Right cardiac atrium (tissue), 5 donors: Measurements from ENCODE around the gene KHDRBS2. TPM values are rescaled to one million over a fixed set of nuclear protein-coding genes. Genes with fewer than 3 reads are reported as not detected.
A peak's percentile ranks its signal among the peaks of the same experiment; 100 is the strongest.

Experiments
- ATAC-seq, 2 donors: fragments of 200-7000 bp; cut with Tn5 transposase; one replicate each; pipeline versions ENCODE4 v1.8.0 to v1.9.1; 2020; ENCODE audit warnings: moderate library complexity in 2 of 2, mild to moderate bottlenecking in 1 of 2
- DNase-seq, 3 donors: peaks; one replicate each; pipeline ENCODE4 v3.0.0-alpha.2; 2020
- H3K27ac ChIP-seq: one replicate; pipeline ENCODE4 v1.5.1; 2013; ENCODE audit warnings: mild to moderate bottlenecking, low read length, control low read depth, moderate library complexity
- H3K27me3 ChIP-seq: one replicate; pipeline ENCODE4 v1.6.1; 2013; ENCODE audit not compliant: control insufficient read depth, insufficient read depth
- H3K4me1 ChIP-seq: one replicate; pipeline ENCODE4 v1.6.1; 2013; ENCODE audit warnings: low read length; ENCODE audit not compliant: control insufficient read depth, insufficient read depth
- H3K4me3 ChIP-seq: one replicate; pipeline ENCODE4 v1.5.1; 2013; ENCODE audit warnings: low read length, control low read depth
- H3K9me3 ChIP-seq: one replicate; pipeline ENCODE4 v1.6.1; 2013; ENCODE audit warnings: low read length; ENCODE audit not compliant: control insufficient read depth
- WGBS: extraction: QIAGEN DNeasy Blood & Tissue Kit; methylation state at CpG from one replicate; pipeline ENCODE4 v1.1.7; 2013; 5-methylcytosine and 5-hydroxymethylcytosine counted together
- intact Hi-C, 4 donors: fragments of 100-400 bp; cut with DNase I; formaldehyde crosslinking; loops; one replicate each; pipeline versions ENCODE4 v1.11.0 to v1.14.0; 2022 to 2023
- polyA plus RNA-seq: library from polyadenylated mRNA; stranded (reverse); fragments of 200-250 nt; gene quantifications from one replicate; pipeline ENCODE4 v1.2.3, GENCODE V29; 2013
- total RNA-seq, 4 donors: library from RNA; stranded (reverse); fragmentation: NEBNext Ultra II Directional; extraction: Animal tissue kit (Norgen Biotek cat#: 25700); gene quantifications; one replicate each; pipeline ENCODE4 v1.2.1, GENCODE V29; 2021
- donor health status: healthy with polysubstance abuse.
- donor health status: DM: no; HTN: yes; CAD: no.
- donor health status: DM: no; HTN: no; CAD: no.
- donor health status: DM: no; HTN: yes; CAD: no; lungs with severe emphysema.
- donor health status: DM: yes; HTN: yes; CAD: no.

Gene KHDRBS2
- total and polyA plus RNA-seq, 5 donors: 0.09 to 0.14 (median 0.12) TPM; not detected in 2

DNA sequence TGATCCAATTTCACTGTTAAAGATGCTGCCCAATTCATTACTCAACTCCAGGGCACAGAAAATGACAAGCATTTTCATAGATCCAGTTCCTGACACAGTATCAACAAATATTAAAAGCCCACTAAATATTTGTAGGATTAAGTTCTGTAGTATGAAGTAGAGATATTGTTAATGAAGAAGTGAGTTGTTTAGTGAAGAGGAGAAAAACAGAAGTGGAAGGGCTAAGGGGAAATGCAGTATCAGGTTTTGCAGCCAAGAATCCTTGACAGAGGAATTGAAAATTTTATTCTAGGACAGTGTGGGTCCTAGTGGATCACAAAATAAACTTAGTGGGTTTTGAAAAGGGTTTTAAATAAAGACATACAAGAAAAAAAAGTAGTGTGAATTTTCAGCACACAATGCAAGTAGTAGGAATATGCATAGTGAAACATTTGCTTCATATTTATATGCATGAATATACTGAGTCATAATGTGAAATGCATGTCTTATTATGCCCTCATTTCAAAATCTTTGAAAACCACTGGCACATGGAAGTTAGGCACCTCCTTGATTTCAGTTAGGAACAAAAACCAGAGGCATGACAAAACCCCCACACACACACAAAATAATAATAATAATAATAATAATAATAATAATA, 338.6 kb downstream of the KHDRBS2 start:
- DNase-seq (no peak), ATAC-seq (no peak)
- no peaks in the 10 kb centered on the region for H3K27me3 ChIP-seq
- no peaks in the 10 kb centered on the region for H3K4me1 ChIP-seq
- no peak overlapping the region for H3K4me3 ChIP-seq
- intact Hi-C loops: no loop called here
- H3K27ac ChIP-seq: no peak overlapping the region
- no peaks in the 10 kb centered on the region for H3K9me3 ChIP-seq

DNA sequence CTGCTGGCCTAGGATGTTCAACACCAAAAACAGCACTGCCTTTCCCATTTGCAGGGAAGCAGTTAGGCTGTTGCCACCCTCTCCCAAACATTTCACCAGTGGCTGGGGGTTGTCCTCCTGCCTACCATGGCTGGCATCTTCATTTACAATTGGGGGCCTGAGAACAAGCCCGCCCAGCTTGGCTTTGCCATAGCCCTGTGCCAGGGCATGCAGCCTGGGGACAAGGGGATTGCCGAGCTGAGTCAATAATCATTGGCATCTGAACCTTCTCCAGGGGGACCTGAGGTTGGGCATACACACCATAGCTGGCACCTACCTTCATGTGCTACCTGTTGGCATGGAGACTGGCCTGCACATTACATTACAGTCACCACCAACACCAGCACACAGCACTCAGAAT, 345.1 kb downstream of the KHDRBS2 start:
- 86% methylated on average over 2 of the region's 2 CpGs for WGBS
- no peak for ATAC-seq

DNA sequence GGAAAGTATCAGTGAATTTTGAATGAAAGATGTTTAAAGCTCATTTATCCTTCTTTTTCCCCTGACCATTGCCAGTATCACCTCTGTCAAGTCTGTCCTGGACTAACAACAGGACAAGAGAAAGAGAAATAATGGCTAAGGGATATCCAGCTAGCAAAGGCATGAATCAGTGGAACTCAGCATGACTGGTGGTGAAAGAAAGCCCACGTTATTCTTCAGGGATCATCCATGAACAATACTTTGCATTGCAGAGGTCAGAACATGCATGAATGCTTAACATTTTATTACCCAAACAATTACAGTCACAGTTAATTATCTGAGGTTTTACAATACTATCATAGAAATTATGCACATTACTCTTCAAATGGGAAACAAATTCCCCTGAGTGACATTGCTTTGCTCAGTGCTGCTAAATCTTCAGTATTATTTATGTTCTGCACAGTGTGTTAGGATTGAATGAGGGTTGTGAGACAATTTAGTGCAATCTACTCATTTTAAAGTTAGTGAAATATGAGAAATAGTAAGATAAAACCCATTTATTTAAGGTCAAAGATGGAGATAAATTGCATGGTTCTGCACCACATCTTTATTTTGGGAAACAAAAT, 350.7 kb downstream of the KHDRBS2 start:
- 49% methylated on average over 1 of the region's 1 CpG for WGBS
- intact Hi-C loops: no loop called here
- no peak for ATAC-seq
- Histone ChIP-seq H3K27ac (no peak overlapping the region), H3K27me3 (no peaks in the 10 kb centered on the region), H3K9me3 (no peaks in the 10 kb centered on the region), H3K4me3 (no peak overlapping the region), H3K4me1 (no peaks in the 10 kb centered on the region)
- no peak for DNase-seq

More for the DNA sequence above, 345.1 kb downstream of the KHDRBS2 start:
- no peaks in the 10 kb centered on the region for H3K27me3 ChIP-seq
- no peaks in the 10 kb centered on the region for H3K9me3 ChIP-seq
- DNase-seq: peak in 1 of 3 donors; percentile 16
- H3K4me3 ChIP-seq: no peak overlapping the region
- intact Hi-C loops: no loop called here
- H3K4me1 ChIP-seq: no peaks in the 10 kb centered on the region
- H3K27ac ChIP-seq: no peak overlapping the region

DNA sequence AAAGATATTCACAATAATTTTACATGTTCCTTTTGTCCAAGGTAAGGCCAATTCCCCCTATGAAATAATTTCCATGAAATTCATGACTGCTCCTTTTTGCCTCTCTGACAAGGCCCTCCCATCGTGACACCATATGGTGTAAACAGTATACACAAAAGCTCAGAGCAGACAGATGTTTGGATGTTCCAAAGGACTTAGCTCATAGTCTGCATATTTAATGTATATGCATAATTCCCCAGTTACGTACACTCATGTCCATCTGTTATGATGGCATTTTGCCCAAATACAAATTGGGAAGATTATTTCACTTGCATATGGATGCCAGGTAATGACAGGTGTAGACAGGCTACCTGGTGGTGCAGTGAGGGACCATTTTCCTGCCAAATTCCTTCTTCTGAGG, 376.5 kb downstream of the KHDRBS2 start:
- 65% methylated on average over 2 of the region's 2 CpGs for WGBS
- ATAC-seq: no peak
- intact Hi-C loops: no loop called here

DNA sequence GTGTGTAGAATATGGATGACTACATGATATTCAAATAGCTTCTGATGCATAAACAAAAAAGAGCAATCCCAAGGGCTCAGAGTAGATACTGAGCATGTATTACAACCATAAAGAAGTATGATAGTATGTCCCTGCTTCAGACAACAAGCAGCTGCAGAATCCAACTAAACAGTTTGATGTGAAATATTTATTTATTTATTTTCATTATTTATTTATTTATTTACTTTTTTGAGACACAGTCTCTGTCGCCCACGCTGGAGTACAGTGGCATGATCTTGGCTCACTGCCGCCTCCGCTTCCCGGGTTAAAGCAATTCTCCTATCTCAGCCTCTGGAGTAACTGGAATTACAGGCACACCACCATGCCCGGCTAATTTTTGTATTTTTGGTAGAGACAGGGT, 384.3 kb downstream of the KHDRBS2 start:
- no peaks in the 10 kb centered on the region for H3K27me3 ChIP-seq
- WGBS: 88% methylated on average over 6 of the region's 6 CpGs
- no peaks in the 10 kb centered on the region for H3K9me3 ChIP-seq
- DNase-seq (peak in 1 of 3 donors; percentile 19), ATAC-seq (no peak)
- H3K4me1 ChIP-seq: no peaks in the 10 kb centered on the region
- no peak overlapping the region for H3K27ac ChIP-seq
- intact Hi-C loops: no loop called here
- no peak overlapping the region for H3K4me3 ChIP-seq

More for the DNA sequence above, 376.5 kb downstream of the KHDRBS2 start:
- Histone ChIP-seq H3K4me1 (no peaks in the 10 kb centered on the region), H3K27me3 (no peaks in the 10 kb centered on the region), H3K4me3 (no peak overlapping the region), H3K27ac (no peak overlapping the region), H3K9me3 (no peaks in the 10 kb centered on the region)
- no peak for DNase-seq

DNA sequence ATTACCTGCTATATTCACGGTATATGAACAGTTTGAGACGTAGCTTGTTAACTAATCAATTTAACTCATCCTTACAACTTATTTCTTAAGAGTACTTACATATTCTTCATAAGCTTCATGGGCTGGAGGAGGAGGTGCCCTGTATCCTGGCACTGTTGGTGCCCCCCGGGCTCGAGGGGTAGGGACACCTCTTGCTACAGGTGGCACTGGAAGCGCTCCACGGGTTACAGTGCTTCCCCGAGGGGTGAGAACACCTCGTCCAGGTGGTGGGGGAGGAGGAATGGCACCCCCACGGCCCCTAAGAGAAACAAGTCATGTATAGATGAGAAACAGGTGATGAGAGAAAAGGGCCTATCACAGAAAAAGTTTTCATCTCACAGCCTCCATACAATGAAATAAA, 391.5 kb downstream of the KHDRBS2 start:
- DNase-seq (peak in 1 of 3 donors; percentile 14), ATAC-seq (no peak)
- Histone ChIP-seq H3K9me3 (no peaks in the 10 kb centered on the region), H3K27me3 (no peaks in the 10 kb centered on the region), H3K4me1 (no peaks in the 10 kb centered on the region), H3K27ac (no peak overlapping the region), H3K4me3 (no peak overlapping the region)
- 77% methylated on average over 9 of the region's 9 CpGs for WGBS
- intact Hi-C loops: no loop called here

DNA sequence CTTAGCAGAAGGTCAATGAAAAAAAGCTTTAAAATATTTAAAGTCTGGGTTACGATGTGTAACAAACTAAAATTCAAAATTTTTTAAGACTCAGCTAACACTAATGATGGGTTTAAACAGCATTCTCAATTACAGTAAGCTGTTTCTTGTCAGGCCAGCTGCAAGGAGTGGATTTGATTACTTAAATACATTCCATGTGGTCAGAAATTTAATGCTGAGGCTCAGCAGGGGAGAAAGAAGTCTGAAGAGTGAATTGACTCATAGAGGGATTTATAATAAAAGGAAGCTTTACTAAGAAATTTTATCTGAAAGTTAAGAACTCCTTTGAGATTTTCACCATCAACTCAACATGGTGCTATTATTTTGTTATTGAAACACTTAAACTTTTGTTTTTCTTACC, 398.6 kb downstream of the KHDRBS2 start:
- no peaks in the 10 kb centered on the region for H3K27me3 ChIP-seq
- H3K27ac ChIP-seq: no peak overlapping the region
- no peaks in the 10 kb centered on the region for H3K4me1 ChIP-seq
- DNase-seq (no peak), ATAC-seq (no peak)
- intact Hi-C loops: no loop called here
- H3K9me3 ChIP-seq: no peaks in the 10 kb centered on the region
- no peak overlapping the region for H3K4me3 ChIP-seq
- 73% methylated on average over 1 of the region's 1 CpG for WGBS

DNA sequence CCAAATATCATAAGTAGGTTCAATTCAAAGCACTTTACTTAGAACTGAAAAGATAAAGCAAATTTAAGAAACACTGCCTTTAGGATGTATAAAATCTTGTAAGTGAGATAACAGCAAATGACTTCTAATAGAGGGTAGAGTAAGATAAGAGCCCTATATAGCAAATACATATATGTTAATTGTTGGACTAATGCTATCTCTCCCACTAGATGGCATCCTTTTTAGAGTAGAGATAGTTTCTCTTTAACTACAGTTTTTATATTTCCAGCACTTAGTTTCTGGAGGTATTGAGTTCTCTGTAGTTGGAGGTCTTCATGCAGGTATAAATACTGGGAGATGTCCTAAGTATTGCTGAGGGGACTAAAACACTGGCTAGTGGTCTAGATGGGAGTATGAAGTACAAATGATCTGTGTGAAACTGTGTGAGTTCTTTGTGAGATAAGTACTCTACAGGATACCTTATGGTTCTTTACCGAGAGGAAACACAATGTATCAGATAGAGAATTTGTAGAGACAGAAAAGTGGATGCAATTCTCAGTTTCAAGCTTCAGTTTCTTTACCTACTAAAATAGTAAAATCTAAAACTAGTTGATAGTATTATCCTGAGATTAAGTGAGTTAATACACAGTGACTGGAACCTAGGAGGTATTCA, 399.3 kb downstream of the KHDRBS2 start:
- no peak for ATAC-seq
- intact Hi-C loops: no loop called here
- 60% methylated on average over 1 of the region's 1 CpG for WGBS

DNA sequence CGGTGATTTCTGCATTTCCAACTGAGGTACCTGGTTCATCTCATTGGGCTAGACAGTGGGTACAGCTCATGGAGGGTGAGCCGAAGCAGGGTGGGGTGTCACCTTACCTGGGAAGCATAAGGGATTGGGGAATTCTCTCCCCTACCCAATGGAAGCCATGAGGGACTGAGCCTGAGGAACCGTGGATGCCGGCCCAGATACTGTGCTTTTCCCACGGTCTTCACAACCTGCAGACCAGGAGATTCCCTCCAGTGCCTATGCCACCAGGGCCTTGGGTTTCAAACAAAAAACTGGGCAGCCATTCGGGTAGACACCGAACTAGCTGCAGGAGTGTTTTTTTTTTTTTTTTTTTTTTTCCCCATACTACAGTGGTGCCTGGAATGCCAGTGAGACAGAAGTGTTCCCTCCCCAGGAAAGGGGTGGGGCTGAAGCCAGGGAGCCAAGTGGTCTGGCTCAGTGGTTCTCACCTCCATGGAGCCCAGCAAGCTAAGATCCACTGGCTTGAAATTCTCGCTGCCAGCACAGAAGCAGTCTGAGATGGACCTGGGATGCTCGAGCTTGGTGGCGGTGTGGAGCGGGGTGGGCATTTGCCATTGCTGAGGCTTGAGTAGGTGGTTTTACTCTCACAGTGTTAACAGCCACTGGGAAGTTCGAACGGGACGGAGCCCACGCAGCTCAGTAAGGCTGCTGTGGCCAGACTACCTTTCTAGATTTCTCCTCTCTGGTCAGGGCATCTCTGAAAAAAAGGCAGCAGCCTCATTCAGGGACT, 416.2 kb downstream of the KHDRBS2 start:
- intact Hi-C loops: no loop called here
- ATAC-seq (no peak), DNase-seq (peak in 1 of 3 donors; percentile 19)
- Histone ChIP-seq H3K9me3 (no peaks in the 10 kb centered on the region), H3K27ac (no peak overlapping the region), H3K4me3 (no peak overlapping the region), H3K4me1 (no peaks in the 10 kb centered on the region), H3K27me3 (no peaks in the 10 kb centered on the region)
- 85% methylated on average over 15 of the region's 15 CpGs for WGBS

More for the DNA sequence above, 399.3 kb downstream of the KHDRBS2 start:
- no peak overlapping the region for H3K27ac ChIP-seq
- no peaks in the 10 kb centered on the region for H3K9me3 ChIP-seq
- no peak for DNase-seq
- no peaks in the 10 kb centered on the region for H3K4me1 ChIP-seq
- H3K27me3 ChIP-seq: no peaks in the 10 kb centered on the region
- no peak overlapping the region for H3K4me3 ChIP-seq

DNA sequence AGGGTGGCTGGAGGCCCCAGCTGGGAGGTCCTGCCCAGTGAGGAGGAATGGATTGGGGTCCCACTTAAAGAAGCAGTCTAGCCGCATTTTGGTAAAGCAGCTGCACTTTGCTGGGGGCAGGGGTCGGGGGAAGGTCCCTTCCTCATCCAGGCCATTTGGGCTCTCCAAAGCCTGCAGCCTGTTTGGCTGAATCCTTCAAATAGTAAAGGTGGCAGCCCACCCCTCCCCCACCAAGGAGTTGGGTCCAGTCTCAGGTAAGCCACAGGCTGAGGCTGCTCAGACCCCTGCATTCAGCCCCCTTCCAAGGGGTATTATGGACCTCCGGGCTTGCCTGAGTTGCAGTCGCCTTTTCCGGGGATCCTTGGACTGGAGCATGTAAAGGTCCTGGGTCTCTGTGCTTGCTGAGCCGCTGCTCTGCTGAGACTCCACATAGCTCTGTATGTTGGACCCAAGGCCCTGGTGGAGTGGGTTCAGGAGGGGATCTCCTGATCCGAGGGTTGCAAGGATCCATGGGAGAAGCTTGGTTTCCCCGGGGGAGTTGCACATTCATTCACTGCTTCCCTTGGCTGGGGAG, 417.4 kb downstream of the KHDRBS2 start:
- H3K9me3 ChIP-seq: no peaks in the 10 kb centered on the region
- ATAC-seq (no peak), DNase-seq (no peak)
- 91% methylated on average over 8 of the region's 8 CpGs for WGBS
- intact Hi-C loops: no loop called here
- H3K27ac ChIP-seq: no peak overlapping the region
- no peak overlapping the region for H3K4me3 ChIP-seq
- no peaks in the 10 kb centered on the region for H3K4me1 ChIP-seq
- H3K27me3 ChIP-seq: no peaks in the 10 kb centered on the region

DNA sequence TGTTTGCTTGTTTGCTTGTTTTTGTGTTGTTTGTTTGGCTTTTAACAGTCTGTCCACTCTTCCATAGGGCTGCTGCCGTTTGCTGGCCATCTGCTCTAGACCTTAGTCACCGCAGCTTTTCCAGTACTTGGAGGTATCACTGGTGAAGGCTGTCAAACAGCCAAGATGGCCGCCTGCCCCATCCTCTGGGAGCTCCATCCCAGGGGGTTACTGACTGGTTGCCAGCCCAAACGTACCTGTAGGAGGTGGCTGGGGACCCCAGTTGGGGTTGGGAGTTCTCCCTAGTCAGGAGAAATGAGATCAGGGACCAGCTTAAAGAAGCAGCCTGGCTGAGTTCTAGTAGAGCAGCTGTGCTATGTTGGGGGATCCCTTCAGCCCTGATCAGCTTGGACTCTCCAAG, 418.4 kb downstream of the KHDRBS2 start:
- no peak overlapping the region for H3K4me3 ChIP-seq
- ATAC-seq (no peak), DNase-seq (peak in 1 of 3 donors; percentile 33)
- no peak overlapping the region for H3K27ac ChIP-seq
- H3K4me1 ChIP-seq: no peaks in the 10 kb centered on the region
- no peaks in the 10 kb centered on the region for H3K27me3 ChIP-seq
- WGBS: 72% methylated on average over 4 of the region's 4 CpGs
- no peaks in the 10 kb centered on the region for H3K9me3 ChIP-seq
- intact Hi-C loops: no loop called here
